Omental fat pad (tissue), 4 donors: ENCODE data around the gene PDE6A. TPM values are rescaled to one million over a fixed set of nuclear protein-coding genes. Genes with fewer than 3 reads are reported as not detected.
A peak's percentile ranks its signal among the peaks of the same experiment; 100 is the strongest.

Experiments
- ATAC-seq: fragments of 150-250 bp; one replicate; pipeline ENCODE4 v1.9.1; 2016; ENCODE audit warnings: mild to moderate bottlenecking, moderate library complexity; ENCODE audit not compliant: low FRiP score
- DNase-seq: peaks from one replicate; pipeline ENCODE4 v3.0.0-alpha.2; 2019; ENCODE audit warnings: low spot score
- CTCF ChIP-seq, 3 donors: fragments of 450-650 bp; IDR thresholded peaks; one replicate each; pipeline ENCODE4 v1.5.1; 2016 to 2017; ENCODE audit warnings: antibody characterized with exemption in 3 of 3, mild to moderate bottlenecking in 3 of 3, moderate library complexity in 2 of 3
- total RNA-seq, 4 donors: library from RNA; depleted of rRNA; stranded (reverse); fragments of >200 nt; gene quantifications; one replicate each; pipeline ENCODE4 v1.1.0, GENCODE V29; 2016

The PDE6A gene
- total RNA-seq, 4 donors from 2014 or later: not detected

- peak; percentile 42 for ATAC-seq
- no peak for DNase-seq
Observed at GRCh38 chr5:149826574-149826973, 118.0 kb downstream of the PDE6A start.

GRCh38 chr5:149824846-149825245 lies 119.7 kb downstream of the PDE6A start:
- ATAC-seq (no peak), DNase-seq (no peak)
- TF ChIP-seq CTCF (IDR thresholded peaks at IDR 0.05): no peak

More at GRCh38 chr5:149826574-149826973, 118.0 kb downstream of the PDE6A start:
- no peak for TF ChIP-seq CTCF (IDR thresholded peaks at IDR 0.05)

- TF ChIP-seq CTCF (IDR thresholded peaks at IDR 0.05): no peak
- ATAC-seq (no peak), DNase-seq (no peak)
Observed at GRCh38 chr5:149824120-149824519, 120.5 kb downstream of the PDE6A start.

GRCh38 chr5:149823375-149823774 lies 121.2 kb downstream of the PDE6A start:
- ATAC-seq: no peak
- no peak for DNase-seq
- no peak for TF ChIP-seq CTCF (IDR thresholded peaks at IDR 0.05)

GRCh38 chr5:149822301-149822700 lies 122.3 kb downstream of the PDE6A start:
- ATAC-seq: no peak
- TF ChIP-seq CTCF (IDR thresholded peaks at IDR 0.05): no peak
- DNase-seq: no peak

- ATAC-seq: no peak
- no peak for DNase-seq
- TF ChIP-seq CTCF (IDR thresholded peaks at IDR 0.05): no peak
Observed at GRCh38 chr5:149820536-149821510, 123.8 kb downstream of the PDE6A start.

GRCh38 chr5:149820012-149820411 lies 124.6 kb downstream of the PDE6A start:
- ATAC-seq (no peak), DNase-seq (no peak)
- no peak for TF ChIP-seq CTCF (IDR thresholded peaks at IDR 0.05)
